OCI-LY7 (cell line): Measurements from ENCODE around the gene SCAMP2. TPM values are rescaled to one million over a fixed set of nuclear protein-coding genes. Genes with fewer than 3 reads are reported as not detected.

ENCODE experiments used
- BruUV-seq: library from RNA; stranded (reverse); fragments of 400-500 nt; replicated peaks from 2 replicates; lab custom pipeline; 2021; lab: Mats Ljungman, UMichigan
- CTCF ChIA-PET: fragments of 300-600 bp; sonication (Branson Sonifier 250); formaldehyde crosslinking; loops from one replicate; lab custom pipeline; 2022; ENCODE audit warnings: antibody characterized with exemption; ENCODE audit not compliant: unreplicated experiment; lab: Charles Lee
- POLR2A ChIA-PET: fragments of 300-600 bp; sonication (Branson Sonifier 250); formaldehyde crosslinking; loops from one replicate; lab custom pipeline; 2022; ENCODE audit warnings: antibody characterized with exemption; lab: Charles Lee
- DNase-seq: peaks from one replicate; pipeline ENCODE4 v3.0.0-alpha.2; 2015; ENCODE audit warnings: low spot score
- H2AFZ ChIP-seq: fragments of 200-600 bp; sonication (generic), shearing (Covaris generic); 2 replicates; pipeline ENCODE4 v1.6.1; 2014; ENCODE audit warnings: mild to moderate bottlenecking, antibody characterized with exemption, low read length, moderate library complexity
- H3K27ac ChIP-seq: fragments of 200-600 bp; sonication (generic); 2 replicates; pipeline ENCODE4 v1.5.1; 2014; ENCODE audit warnings: mixed run types, low read depth, mild to moderate bottlenecking, moderate library complexity, low read length, inconsistent platforms; ENCODE audit not compliant: poor library complexity, severe bottlenecking
- H3K36me3 ChIP-seq: fragments of 200-600 bp; sonication (generic); 2 replicates; pipeline ENCODE4 v1.6.1; 2014; ENCODE audit warnings: mild to moderate bottlenecking, antibody characterized with exemption, low read length, moderate library complexity, mixed read lengths; ENCODE audit not compliant: insufficient read depth
- H3K4me1 ChIP-seq: fragments of 200-600 bp; sonication (generic); 2 replicates; pipeline ENCODE4 v1.5.1; 2014; ENCODE audit warnings: mild to moderate bottlenecking, low read length; ENCODE audit not compliant: insufficient read depth, poor library complexity, severe bottlenecking
- H3K4me2 ChIP-seq: fragments of 200-600 bp; sonication (generic); 2 replicates; pipeline ENCODE4 v1.6.1; 2014; ENCODE audit warnings: mild to moderate bottlenecking, low read length
- H3K4me3 ChIP-seq: fragments of 200-600 bp; sonication (generic); 2 replicates; pipeline ENCODE4 v1.5.1; 2014; ENCODE audit warnings: mild to moderate bottlenecking, low read depth, low read length; ENCODE audit not compliant: poor library complexity, severe bottlenecking
- H3K79me2 ChIP-seq: fragments of 200-600 bp; sonication (generic); 2 replicates; pipeline ENCODE4 v1.6.1; 2016; ENCODE audit warnings: low read depth, mild to moderate bottlenecking, low read length, moderate library complexity, mixed read lengths; ENCODE audit not compliant: insufficient read depth
- H3K9me2 ChIP-seq: fragments of 200-600 bp; sonication (generic); 2 replicates; pipeline ENCODE4 v1.6.1; 2016; ENCODE audit warnings: mild to moderate bottlenecking, low read length, mixed read lengths; ENCODE audit not compliant: insufficient read depth
- H3K9me3 ChIP-seq: fragments of 200-600 bp; sonication (generic); 2 replicates; pipeline ENCODE4 v1.6.1; 2014; ENCODE audit warnings: mild to moderate bottlenecking, mixed run types, low read length, mixed read lengths
- H4K20me1 ChIP-seq: fragments of 200-600 bp; sonication (generic); 2 replicates; pipeline ENCODE4 v1.6.1; 2014; ENCODE audit warnings: mild to moderate bottlenecking, antibody characterized with exemption, low read length, moderate library complexity, mixed read lengths; ENCODE audit not compliant: insufficient read depth
- EZH2phosphoT487 ChIP-seq: fragments of 200-600 bp; sonication (generic); IDR thresholded peaks from 2 replicates; pipeline ENCODE4 v1.6.1; 2018; ENCODE audit warnings: low read depth, borderline replicate concordance, mild to moderate bottlenecking, mixed run types, antibody characterized with exemption, low read length, moderate library complexity, mixed read lengths
- intact Hi-C: fragments of 100-400 bp; cut with micrococcal nuclease; formaldehyde crosslinking; loops from one replicate; pipeline ENCODE4 v1.10.0; 2022; ENCODE audit not compliant: unreplicated experiment
- total RNA-seq, 2 experiments: library from RNA; depleted of rRNA in 1 of 2; stranded (reverse); fragments of >200 nt in 1 of 2; shearing (Covaris generic) in 1 of 2; gene quantifications; 2 replicates each; pipeline ENCODE4 v1.2.3, GENCODE V29; 2014 to 2022
- TF ChIP-seq, protein P1 (sequence below): fragments of 200-600 bp; sonication (generic); conservative IDR thresholded peaks from 2 replicates; pipeline ENCODE4 v1.5.1; 2014; ENCODE audit warnings: mild to moderate bottlenecking, antibody characterized with exemption, low read length, moderate library complexity, mixed read lengths

Gene SCAMP2
- total RNA-seq, 2 experiments from 2014 or later = 24.6 to 55.2 TPM

DNA sequence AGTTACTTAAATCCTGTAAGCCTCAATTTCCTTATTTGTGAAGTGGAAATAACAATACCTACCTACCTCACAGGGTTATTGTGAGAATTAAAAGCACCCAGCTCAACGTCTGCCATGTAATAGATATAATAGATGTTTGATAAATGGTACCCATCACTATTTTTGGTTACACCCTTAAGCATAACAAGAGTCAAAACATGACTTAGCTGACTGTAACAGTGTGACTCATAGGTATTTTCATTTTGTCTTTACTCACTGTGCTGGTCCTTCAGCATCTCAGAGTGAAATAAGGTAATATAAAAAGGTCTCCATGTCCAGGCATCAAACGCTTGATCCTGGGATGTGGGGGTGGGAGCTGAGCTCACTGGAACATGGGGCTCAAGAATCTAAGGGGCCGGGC lies 43.7 kb downstream of the SCAMP2 start:
- no peak for DNase-seq
- no TSS peak for BruUV-seq
- intact Hi-C loops = no loop called here
- Histone ChIP-seq H3K9me2 (no peaks in the 10 kb centered on the region), H3K27ac (no peak overlapping the region), H3K4me2 (no peak overlapping the region), H3K9me3 (no peaks in the 10 kb centered on the region), H3K36me3 (no peaks in the 10 kb centered on the region), H3K79me2 (no peaks in the 10 kb centered on the region), H4K20me1 (no peaks in the 10 kb centered on the region), H2AFZ (no peak overlapping the region), H3K4me3 (no peak overlapping the region), H3K4me1 (peaks cover 23% of the 10 kb centered on the region)
- POLR2A ChIA-PET = interaction anchor here (0.6 to 2.9 kb wide), 3 partner anchors 9 to 350 kb away, joined by 3 to 12 read pairs (median 3); no protein-coding TSS in a partner anchor
- no peak for TF ChIP-seq EZH2phosphoT487
- TF ChIP-seq, protein P1, sequence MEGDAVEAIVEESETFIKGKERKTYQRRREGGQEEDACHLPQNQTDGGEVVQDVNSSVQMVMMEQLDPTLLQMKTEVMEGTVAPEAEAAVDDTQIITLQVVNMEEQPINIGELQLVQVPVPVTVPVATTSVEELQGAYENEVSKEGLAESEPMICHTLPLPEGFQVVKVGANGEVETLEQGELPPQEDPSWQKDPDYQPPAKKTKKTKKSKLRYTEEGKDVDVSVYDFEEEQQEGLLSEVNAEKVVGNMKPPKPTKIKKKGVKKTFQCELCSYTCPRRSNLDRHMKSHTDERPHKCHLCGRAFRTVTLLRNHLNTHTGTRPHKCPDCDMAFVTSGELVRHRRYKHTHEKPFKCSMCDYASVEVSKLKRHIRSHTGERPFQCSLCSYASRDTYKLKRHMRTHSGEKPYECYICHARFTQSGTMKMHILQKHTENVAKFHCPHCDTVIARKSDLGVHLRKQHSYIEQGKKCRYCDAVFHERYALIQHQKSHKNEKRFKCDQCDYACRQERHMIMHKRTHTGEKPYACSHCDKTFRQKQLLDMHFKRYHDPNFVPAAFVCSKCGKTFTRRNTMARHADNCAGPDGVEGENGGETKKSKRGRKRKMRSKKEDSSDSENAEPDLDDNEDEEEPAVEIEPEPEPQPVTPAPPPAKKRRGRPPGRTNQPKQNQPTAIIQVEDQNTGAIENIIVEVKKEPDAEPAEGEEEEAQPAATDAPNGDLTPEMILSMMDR = no peak
- CTCF ChIA-PET = no interaction called here

DNA sequence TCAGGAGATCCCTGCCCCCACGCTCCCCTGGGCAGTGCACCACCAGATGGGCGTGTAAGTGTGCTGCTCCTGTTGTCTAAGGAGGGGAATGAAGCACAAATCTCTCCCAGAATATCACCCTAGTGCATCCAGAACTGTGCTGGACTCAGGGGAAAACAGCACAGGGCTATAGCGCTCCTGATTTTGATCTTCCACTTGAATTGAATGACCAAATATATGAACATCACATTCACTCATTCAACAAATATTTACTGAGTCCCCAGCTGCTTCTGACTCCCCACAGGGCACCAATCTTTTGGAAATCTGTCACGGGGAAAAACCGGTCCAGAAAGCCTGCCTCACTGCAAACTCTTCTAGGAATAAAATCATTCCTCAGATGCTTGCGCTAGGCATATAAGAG lies 44.3 kb downstream of the SCAMP2 start:
- no peaks in the 10 kb centered on the region for H3K79me2 ChIP-seq
- intact Hi-C loops = no loop called here
- BruUV-seq = no TSS peak
- H3K4me3 ChIP-seq = no peak overlapping the region
- CTCF ChIA-PET = no interaction called here
- H2AFZ ChIP-seq = no peak overlapping the region
- H3K27ac ChIP-seq = no peak overlapping the region
- H3K9me2 ChIP-seq = no peaks in the 10 kb centered on the region
- H3K4me2 ChIP-seq = no peak overlapping the region
- H3K9me3 ChIP-seq = no peaks in the 10 kb centered on the region
- H4K20me1 ChIP-seq = no peaks in the 10 kb centered on the region
- H3K4me1 ChIP-seq = peaks cover 23% of the 10 kb centered on the region
- DNase-seq = no peak
- POLR2A ChIA-PET = interaction anchor here (2.9 kb wide), 1 partner anchor 8 kb away, joined by 12 read pairs; no protein-coding TSS in a partner anchor
- TF ChIP-seq EZH2phosphoT487 = no peak
- TF ChIP-seq, protein P1 = no peak
- no peaks in the 10 kb centered on the region for H3K36me3 ChIP-seq

DNA sequence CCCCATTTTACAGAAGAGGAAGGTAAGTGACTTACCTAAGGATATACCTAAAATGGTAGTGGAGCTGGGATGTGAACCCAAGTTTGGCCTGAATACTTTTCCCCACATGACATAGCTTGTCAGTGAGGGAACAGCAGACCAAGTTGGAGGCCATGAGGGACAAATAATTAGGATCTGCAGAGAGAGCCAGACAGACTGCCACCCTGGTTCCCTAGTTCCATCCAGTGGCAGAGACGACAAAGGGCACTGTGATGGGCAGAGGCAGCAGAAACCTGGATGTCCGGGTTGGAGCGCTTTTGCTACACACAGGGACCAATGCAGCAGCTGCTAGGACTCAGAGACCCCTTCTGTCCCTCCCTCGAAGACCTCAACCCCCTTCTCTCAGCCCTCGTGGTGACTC lies 45.6 kb downstream of the SCAMP2 start:
- no peaks in the 10 kb centered on the region for H4K20me1 ChIP-seq
- TF ChIP-seq EZH2phosphoT487 = no peak
- TF ChIP-seq, protein P1 = no peak
- no peak overlapping the region for H2AFZ ChIP-seq
- no peak overlapping the region for H3K4me2 ChIP-seq
- DNase-seq = no peak
- intact Hi-C loops = no loop called here
- H3K9me3 ChIP-seq = no peaks in the 10 kb centered on the region
- CTCF ChIA-PET = no interaction called here
- H3K79me2 ChIP-seq = no peaks in the 10 kb centered on the region
- no peak overlapping the region for H3K27ac ChIP-seq
- peaks cover 18% of the 10 kb centered on the region for H3K4me1 ChIP-seq
- no peaks in the 10 kb centered on the region for H3K9me2 ChIP-seq
- BruUV-seq = no TSS peak
- no peaks in the 10 kb centered on the region for H3K36me3 ChIP-seq
- POLR2A ChIA-PET = no interaction called here
- H3K4me3 ChIP-seq = no peak overlapping the region
